AG10803 (cell line): ENCODE data around the gene GH1.
"Not testable (repeated sequence)": the region's sequence is repeated elsewhere in the genome, so short reads cannot be mapped to it uniquely, and the experiment has no call there.

Source experiments
- DNase-seq: peaks from one replicate; pipeline ENCODE4 v3.0.0; 2010; ENCODE audit warnings: low read depth
- H3K4me3 ChIP-seq: 2 replicates; pipeline ENCODE4 v1.5.1; 2011; ENCODE audit warnings: mild to moderate bottlenecking, low read length, control low read depth
- CTCF ChIP-seq: conservative IDR thresholded peaks from 2 replicates; pipeline ENCODE4 v1.5.1; 2011; ENCODE audit warnings: mild to moderate bottlenecking, low read length, control low read depth, inconsistent platforms

The GH1 gene

DNA sequence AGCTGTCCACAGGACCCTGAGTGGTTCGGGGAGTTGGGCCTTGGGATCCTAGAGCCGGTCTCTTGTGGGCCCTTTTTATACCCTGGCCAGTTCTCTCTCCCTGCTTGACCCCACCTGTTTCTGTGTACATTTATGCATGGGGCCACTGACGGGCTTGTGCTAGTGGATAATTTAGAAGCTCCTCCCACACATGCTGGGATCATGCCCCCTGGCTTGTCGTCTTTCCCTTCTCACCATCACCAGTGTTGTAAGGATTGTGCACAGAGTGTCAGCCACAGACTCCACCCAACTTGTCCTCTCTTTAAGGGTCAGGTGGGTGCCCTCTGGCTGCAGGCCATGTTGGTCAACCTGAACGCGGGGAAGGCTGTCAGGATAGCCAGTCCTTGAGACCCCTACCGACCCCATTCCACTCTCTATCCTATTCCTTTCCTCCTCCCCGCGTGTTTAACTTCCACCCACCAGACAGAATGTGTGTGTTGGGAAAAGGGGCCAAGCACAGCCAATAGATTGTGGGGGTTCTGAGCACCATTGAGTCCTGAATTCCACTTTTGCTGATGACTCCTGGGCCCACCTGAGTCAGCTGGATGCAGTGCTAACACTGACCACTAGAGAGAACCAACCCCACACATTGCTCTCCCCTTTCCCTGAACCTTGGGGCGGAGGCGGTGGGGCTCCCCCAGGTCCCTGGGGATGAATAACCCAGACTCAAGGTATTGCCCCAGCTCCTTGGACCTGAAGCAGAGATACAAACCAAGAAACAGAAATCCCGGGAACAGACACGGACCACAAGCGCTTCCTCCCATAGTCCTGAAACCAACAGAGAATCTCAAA is 21.9 kb downstream of the GH1 start, which contains the start of gene CSH1:
TSS of gene CSH1 (minus strand) at position 51 of the 831 bp plus-strand sequence. CDS start 63 bp downstream, outside the sequence.
- H3K4me3 ChIP-seq, DNase-seq: not testable (repeated sequence)

DNA sequence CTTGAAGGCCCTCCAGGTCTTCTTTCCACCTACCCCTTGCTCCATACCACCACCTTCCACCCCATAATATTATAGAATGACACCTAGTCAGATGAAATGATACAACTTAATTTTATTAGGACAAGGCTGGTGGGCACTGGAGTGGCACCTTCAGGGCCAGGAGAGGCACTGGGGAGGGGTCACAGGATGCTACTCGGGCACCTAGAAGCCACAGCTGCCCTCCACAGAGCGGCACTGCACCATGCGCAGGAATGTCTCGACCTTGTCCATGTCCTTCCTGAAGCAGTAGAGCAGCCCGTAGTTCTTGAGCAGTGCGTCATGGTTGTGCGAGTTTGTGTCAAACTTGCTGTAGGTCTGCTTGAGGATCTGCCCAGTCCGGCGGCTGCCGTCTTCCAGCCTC is 23.8 kb downstream of the GH1 start:
- H3K4me3 ChIP-seq, DNase-seq: not testable (repeated sequence)

GRCh38 chr17:63894021-63894420 is 24.6 kb downstream of the GH1 start:
- H3K4me3 ChIP-seq, DNase-seq: not testable (repeated sequence)

GRCh38 chr17:63892316-63893037 is 26.2 kb downstream of the GH1 start:
- TF ChIP-seq CTCF, result peak; percentile 22
- DNase-seq, H3K4me3 ChIP-seq: not testable (repeated sequence)

GRCh38 chr17:63889026-63889848 is 29.4 kb downstream of the GH1 start:
- DNase-seq, result peak; percentile 43
- TF ChIP-seq CTCF, result peak; percentile 57
- not testable (repeated sequence) for H3K4me3 ChIP-seq

DNA sequence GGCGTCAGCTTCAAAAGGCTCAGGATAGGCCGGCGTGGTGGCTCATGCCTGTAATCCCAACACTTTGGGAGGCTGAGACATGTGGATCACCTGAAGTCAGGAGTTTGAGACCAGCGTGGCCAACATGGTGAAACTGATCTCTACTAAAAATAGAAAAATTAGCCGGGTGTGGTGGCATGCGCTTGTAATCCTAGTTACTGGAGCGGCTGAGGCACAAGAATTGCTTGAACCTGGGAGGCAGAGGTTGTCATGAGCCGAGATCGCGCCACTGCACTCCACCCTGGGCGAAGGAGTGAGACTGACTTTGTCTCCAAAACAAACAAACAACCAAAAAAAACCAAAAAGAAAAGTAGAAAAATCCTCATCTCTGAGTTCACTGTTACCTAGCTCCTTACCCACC is 33.5 kb downstream of the GH1 start:
- DNase-seq, H3K4me3 ChIP-seq: not testable (repeated sequence)

DNA sequence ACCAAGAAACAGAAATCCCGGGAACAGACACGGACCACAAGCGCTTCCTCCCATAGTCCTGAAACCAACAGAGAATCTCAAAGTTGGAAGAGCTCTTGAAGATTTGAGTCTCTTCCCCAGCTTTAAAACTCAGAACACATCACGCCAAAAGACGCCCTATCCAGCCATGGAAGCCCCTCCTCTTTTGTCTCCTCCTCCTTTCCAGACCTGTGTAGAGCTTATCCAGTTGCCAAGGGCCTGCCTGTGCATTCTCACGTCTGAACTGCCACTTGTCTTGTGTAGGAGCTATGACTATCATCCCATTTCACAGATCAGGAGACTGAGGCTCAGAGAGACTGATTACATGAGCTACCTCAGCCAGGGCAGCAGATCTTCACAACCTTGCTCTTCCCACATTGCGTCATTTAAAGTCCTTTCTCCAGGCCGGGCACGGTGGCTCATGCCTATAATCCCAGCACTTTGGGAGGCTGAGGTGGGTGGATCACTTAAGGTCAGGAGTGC is 36.0 kb downstream of the GH1 start:
- not testable (repeated sequence) for H3K4me3 ChIP-seq, DNase-seq

DNA sequence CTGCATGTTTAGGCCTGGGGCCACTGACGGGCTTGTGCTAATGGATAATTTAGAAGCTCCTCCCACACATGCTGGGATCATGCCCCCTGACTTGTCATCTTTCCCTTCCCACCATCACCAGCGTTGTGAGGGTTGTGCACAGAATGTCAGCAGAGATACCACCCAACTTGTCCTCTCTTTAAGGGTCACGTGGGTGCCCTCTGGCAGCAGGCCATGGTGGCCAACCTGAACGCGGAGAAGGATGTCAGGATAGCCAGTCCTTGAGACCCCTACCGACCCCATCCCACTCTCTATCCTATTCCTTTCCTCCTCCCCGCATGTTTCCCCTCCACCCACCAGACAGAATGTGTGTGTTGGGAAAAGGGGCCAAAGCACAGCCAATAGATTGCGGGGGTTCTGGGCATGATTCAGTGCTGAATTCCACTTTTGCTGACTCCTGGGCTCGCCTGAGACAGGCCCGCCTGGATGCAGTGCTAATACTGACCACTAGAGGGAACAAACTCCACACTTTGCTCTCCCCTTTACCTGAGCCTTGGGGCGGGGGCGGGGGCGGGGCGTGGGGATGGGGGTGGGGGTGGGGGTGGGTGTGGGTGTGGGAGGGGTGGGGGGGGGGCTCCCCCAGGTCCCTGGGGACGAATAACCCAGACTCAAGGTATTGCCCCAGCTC is 36.6 kb downstream of the GH1 start, which contains the start of gene GH2:
TSS of gene GH2 (minus strand) at position 10 of the 667 bp plus-strand sequence. CDS start 143 bp downstream, outside the sequence.
- DNase-seq, result peak; percentile 36
- no peak within 1 kb of the TSS for H3K4me3 ChIP-seq
- peak; percentile 66 for TF ChIP-seq CTCF

DNA sequence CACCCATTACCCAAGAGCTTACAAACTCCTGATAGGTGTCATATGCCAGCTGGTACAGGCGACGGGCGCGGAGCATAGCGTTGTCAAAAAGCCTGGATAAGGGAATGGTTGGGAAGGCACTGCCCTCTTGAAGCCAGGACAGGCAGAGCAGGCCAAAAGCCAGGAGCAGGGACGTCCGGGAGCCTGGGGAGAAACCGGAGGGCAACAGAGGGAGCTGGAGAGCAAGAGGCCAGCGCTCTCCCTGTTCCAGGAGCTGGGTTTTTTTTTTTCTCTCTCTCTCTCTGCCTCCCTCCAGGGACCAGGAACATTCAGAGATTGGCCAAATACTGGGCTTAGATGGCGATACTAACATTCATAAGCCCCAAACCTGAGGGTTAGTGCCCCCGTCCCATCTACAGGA is 37.3 kb downstream of the GH1 start:
- DNase-seq, H3K4me3 ChIP-seq: not testable (repeated sequence)
- 0 out of 2 replicates have a peak, but pooled peaks have one; percentile 20 for TF ChIP-seq CTCF
